Cardiac septum (tissue), 1 donor: ENCODE results near the gene SLC5A5. TPM values are rescaled to one million over a fixed set of nuclear protein-coding genes. Genes with fewer than 3 reads are reported as not detected.
"Not testable (repeated sequence)": the region's sequence is repeated elsewhere in the genome, so short reads cannot be mapped to it uniquely, and the experiment has no call there.

Experiments used
- DNase-seq: peaks from one replicate; pipeline ENCODE4 v3.0.0-alpha.2; 2020; ENCODE audit warnings: low spot score
- intact Hi-C: fragments of 100-400 bp; cut with DNase I; formaldehyde crosslinking; loops from one replicate; pipeline ENCODE4 v1.14.0; 2022
- total RNA-seq: library from RNA; stranded (reverse); fragmentation: NEBNext Ultra II Directional; extraction: Animal tissue kit (Norgen Biotek cat#: 25700); gene quantifications from one replicate; pipeline ENCODE4 v1.2.1, GENCODE V29; 2021
- donor health status: DM: no; HTN: no; CAD: no.

The SLC5A5 gene
- total RNA-seq, 1 donor from 2014 or later: not detected

- DNase-seq: no peak
- intact Hi-C loops: no loop called here
Observed at GRCh38 chr19:17909003-17909732, 37.4 kb downstream of the SLC5A5 start.

- intact Hi-C loops: no loop called here
- no peak for DNase-seq
Observed at GRCh38 chr19:17910791-17911360, 39.1 kb downstream of the SLC5A5 start.

- intact Hi-C loops: no loop called here
- no peak for DNase-seq
Observed at GRCh38 chr19:17915940-17916593, 44.3 kb downstream of the SLC5A5 start.

- DNase-seq, intact Hi-C loops: not testable (repeated sequence)
Observed at GRCh38 chr19:17918151-17918550, 46.4 kb downstream of the SLC5A5 start.

GRCh38 chr19:17919122-17919521, 47.4 kb downstream of the SLC5A5 start:
- intact Hi-C loops, DNase-seq: not testable (repeated sequence)

GRCh38 chr19:17920527-17920926, 48.8 kb downstream of the SLC5A5 start:
- intact Hi-C loops: no loop called here

GRCh38 chr19:17922138-17922537, 50.4 kb downstream of the SLC5A5 start:
- intact Hi-C loops: no loop called here
- no peak for DNase-seq

More at GRCh38 chr19:17920527-17920926, 48.8 kb downstream of the SLC5A5 start:
- DNase-seq: no peak

- no peak for DNase-seq
- intact Hi-C loops: no loop called here
Observed at GRCh38 chr19:17926044-17926443, 54.3 kb downstream of the SLC5A5 start.

GRCh38 chr19:17929056-17929455, 57.3 kb downstream of the SLC5A5 start:
- DNase-seq: no peak
- intact Hi-C loops: no loop called here

GRCh38 chr19:17931532-17932191, 59.9 kb downstream of the SLC5A5 start:
- intact Hi-C loops: loop anchor here (1.0 kb wide), 1 partner anchor 72 kb away; the partner anchor contains the start of gene RPL18A

GRCh38 chr19:17932485-17933338, 61.0 kb downstream of the SLC5A5 start, which contains the start of gene CCDC124:
TSS of gene CCDC124 (plus strand) at chr19:17933015. CDS start at chr19:17936421, 3,406 bp downstream.
- intact Hi-C loops: loop anchor here (1.0 kb wide), 1 partner anchor 73 kb away; the partner anchor contains the start of gene RPL18A
- peak; percentile 94 for DNase-seq

More at GRCh38 chr19:17931532-17932191, 59.9 kb downstream of the SLC5A5 start:
- DNase-seq: no peak

- intact Hi-C loops: no loop called here
- DNase-seq: no peak
Observed at GRCh38 chr19:17933414-17934129, 61.8 kb downstream of the SLC5A5 start.

- no peak for DNase-seq
- intact Hi-C loops: loop anchor here (5.0 kb wide), 1 partner anchor 121 kb away; no protein-coding TSS in a partner anchor
Observed at GRCh38 chr19:17936379-17936778, 64.6 kb downstream of the SLC5A5 start.

- DNase-seq: no peak
- intact Hi-C loops: loop anchor here (5.0 kb wide), 1 partner anchor 120 kb away; no protein-coding TSS in a partner anchor
Observed at GRCh38 chr19:17937371-17937900, 65.7 kb downstream of the SLC5A5 start.

- peak; percentile 92 for DNase-seq
- intact Hi-C loops: loop anchor here (1.0 to 5.0 kb wide), 2 partner anchors 58 to 119 kb away; no protein-coding TSS in a partner anchor
Observed at GRCh38 chr19:17938092-17938845, 66.5 kb downstream of the SLC5A5 start.

GRCh38 chr19:17942181-17942580, 70.4 kb downstream of the SLC5A5 start:
- intact Hi-C loops: no loop called here
- DNase-seq: no peak

- DNase-seq: no peak
- intact Hi-C loops: no loop called here
Observed at GRCh38 chr19:17942582-17943273, 71.0 kb downstream of the SLC5A5 start.
